ENCODE results near the gene CLCN6.

Gene CLCN6

GRCh38 chr1:11805422-11806306, at the start of gene CLCN6, which contains the start of gene MTHFR:
Gene CLCN6 (plus strand): TSS chr1:11806191. CDS start chr1:11806263, 72 bp downstream.
Gene MTHFR (minus strand): TSS chr1:11805964. CDS start chr1:11803116, 2,848 bp downstream.
- DNase-seq (ENCODE audit: low spot score): peak; percentile 100
- H3K27ac ChIP-seq: peak within 1 kb of the TSS; percentile 99
- ChIA-PET CTCF (interaction anchor here (0.6 to 0.8 kb wide), 3 partner anchors 59 to 768 kb away, joined by 3 to 6 read pairs (median 4); no protein-coding TSS in a partner anchor), POLR2A (ENCODE audit: low non-redundant PET) (no interaction called here)
- TF ChIP-seq CTCF (conservative IDR thresholded peaks at IDR 0.05; ENCODE audit: low read depth): no peak

GRCh38 chr1:11757047-11757446, 48.9 kb upstream of the CLCN6 start:
- no peak overlapping the region for H3K27ac ChIP-seq
- no peak for DNase-seq (ENCODE audit: low spot score)
- ChIA-PET POLR2A (ENCODE audit: low non-redundant PET) (no interaction called here), CTCF (no interaction called here)
- no peak for TF ChIP-seq CTCF (conservative IDR thresholded peaks at IDR 0.05; ENCODE audit: low read depth)

GRCh38 chr1:11759791-11760190, 46.2 kb upstream of the CLCN6 start:
- TF ChIP-seq CTCF (conservative IDR thresholded peaks at IDR 0.05; ENCODE audit: low read depth): no peak
- CTCF ChIA-PET: no interaction called here
- DNase-seq (ENCODE audit: low spot score): no peak
- no peak overlapping the region for H3K27ac ChIP-seq
- POLR2A ChIA-PET (ENCODE audit: low non-redundant PET): no interaction called here

- no peak for TF ChIP-seq CTCF (conservative IDR thresholded peaks at IDR 0.05; ENCODE audit: low read depth)
- no peak for DNase-seq (ENCODE audit: low spot score)
- CTCF ChIA-PET: no interaction called here
- no peak overlapping the region for H3K27ac ChIP-seq
- POLR2A ChIA-PET (ENCODE audit: low non-redundant PET): no interaction called here
These were observed 44.7 kb upstream of the CLCN6 start for GRCh38 chr1:11761285-11761684.

- POLR2A ChIA-PET (ENCODE audit: low non-redundant PET): no interaction called here
- CTCF ChIA-PET: no interaction called here
- peak; percentile 29 for DNase-seq (ENCODE audit: low spot score)
- TF ChIP-seq CTCF (conservative IDR thresholded peaks at IDR 0.05; ENCODE audit: low read depth): no peak
- H3K27ac ChIP-seq: no peak within 1 kb of the TSS
These were observed 44.0 kb upstream of the CLCN6 start, which contains the start of gene C1orf167 for GRCh38 chr1:11761988-11762406. Gene C1orf167 (plus strand): TSS chr1:11762193. CDS start chr1:11764401, 2,208 bp downstream.

GRCh38 chr1:11764115-11764514, 41.9 kb upstream of the CLCN6 start:
- H3K27ac ChIP-seq: no peak overlapping the region
- DNase-seq (ENCODE audit: low spot score): no peak
- no peak for TF ChIP-seq CTCF (conservative IDR thresholded peaks at IDR 0.05; ENCODE audit: low read depth)
- CTCF ChIA-PET: interaction anchor here (0.7 kb wide), 1 partner anchor 118 kb away, joined by 3 read pairs; no protein-coding TSS in a partner anchor
- POLR2A ChIA-PET (ENCODE audit: low non-redundant PET): no interaction called here

Measured in RWPE1 (cell line).